HUES48 (cell line): ENCODE data around the gene CSNK2A2.

Source experiments
- H3K27ac ChIP-seq: one replicate; pipeline ENCODE4 v1.7.0; 2013; ENCODE audit warnings: low read depth, low read length, inconsistent platforms
- H3K27me3 ChIP-seq: 2 replicates; pipeline ENCODE4 v1.6.1; 2013; ENCODE audit warnings: mild to moderate bottlenecking, low read length; ENCODE audit not compliant: control insufficient read depth, insufficient read depth
- H3K36me3 ChIP-seq: 2 replicates; pipeline ENCODE4 v1.6.1; 2013; ENCODE audit warnings: low read length; ENCODE audit not compliant: control insufficient read depth, insufficient read depth
- H3K4me1 ChIP-seq: 2 replicates; pipeline ENCODE4 v1.6.1; 2013; ENCODE audit warnings: mild to moderate bottlenecking, low read length; ENCODE audit not compliant: control insufficient read depth, insufficient read depth
- H3K4me3 ChIP-seq: 2 replicates; pipeline ENCODE4 v1.5.1; 2013; ENCODE audit warnings: mild to moderate bottlenecking, low read depth, low read length
- H3K9ac ChIP-seq: 2 replicates; pipeline ENCODE4 v1.6.1; 2013; ENCODE audit warnings: mild to moderate bottlenecking, low read depth, low read length, moderate library complexity
- H3K9me3 ChIP-seq: 2 replicates; pipeline ENCODE4 v1.6.1; 2013; ENCODE audit warnings: low read length; ENCODE audit not compliant: control insufficient read depth, insufficient read depth

Gene CSNK2A2

DNA sequence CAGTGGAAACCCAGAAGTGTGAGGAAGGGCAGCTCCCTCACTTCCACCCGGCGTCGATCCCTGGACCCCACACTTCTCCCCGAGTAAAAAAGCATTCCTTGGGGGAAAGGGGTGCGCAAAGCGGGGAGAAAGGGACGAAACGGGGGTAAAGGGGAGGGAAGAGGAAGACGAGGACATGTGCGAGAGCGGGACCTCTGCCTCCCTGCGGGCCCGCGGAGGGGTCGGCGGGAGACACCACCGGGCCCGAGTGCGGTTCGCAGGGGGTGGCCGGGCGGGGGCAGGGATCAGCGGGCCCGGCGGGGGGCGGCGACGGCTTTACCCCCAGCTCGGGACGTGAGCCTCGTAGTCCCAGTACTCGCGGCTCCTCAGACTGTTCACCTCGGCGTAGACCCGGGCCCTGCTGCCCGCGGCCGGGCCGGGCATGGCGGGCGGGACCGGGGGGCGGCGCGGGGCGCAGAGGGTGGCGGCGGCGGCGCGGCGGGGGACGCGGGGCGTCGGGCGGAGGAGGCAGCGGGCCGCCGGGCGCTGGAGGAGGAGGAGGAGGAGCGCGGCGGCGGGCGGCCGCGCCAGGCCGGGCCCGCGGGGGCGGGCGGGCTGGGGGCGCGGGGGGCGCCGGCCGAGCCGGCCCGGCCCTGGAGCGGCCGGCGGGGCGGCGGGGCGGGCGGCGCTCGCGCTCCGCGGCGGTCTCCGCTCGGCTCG is 443 bp downstream of the CSNK2A2 start:
- Histone ChIP-seq H3K9me3 (no peaks in the 10 kb centered on the region), H3K4me3 (peak overlapping the region; percentile 88), H3K36me3 (peaks cover 40% of the 10 kb centered on the region), H3K4me1 (peaks cover 9% of the 10 kb centered on the region), H3K27me3 (peaks cover 8% of the 10 kb centered on the region; the same call in 1 of the 2 replicates), H3K9ac (peak overlapping the region; percentile 69), H3K27ac (no peak overlapping the region)

- no peaks in the 10 kb centered on the region for H3K9me3 ChIP-seq
- peaks cover 8% of the 10 kb centered on the region; the same call in 1 of the 2 replicates for H3K27me3 ChIP-seq
- H3K27ac ChIP-seq = no peak overlapping the region
- H3K9ac ChIP-seq = peak overlapping the region; percentile 69
- H3K36me3 ChIP-seq = peaks cover 46% of the 10 kb centered on the region
- peaks cover 9% of the 10 kb centered on the region for H3K4me1 ChIP-seq
- H3K4me3 ChIP-seq = peak overlapping the region; percentile 88
These were observed 1.0 kb downstream of the CSNK2A2 start for GRCh38 chr16:58196898-58197313.

DNA sequence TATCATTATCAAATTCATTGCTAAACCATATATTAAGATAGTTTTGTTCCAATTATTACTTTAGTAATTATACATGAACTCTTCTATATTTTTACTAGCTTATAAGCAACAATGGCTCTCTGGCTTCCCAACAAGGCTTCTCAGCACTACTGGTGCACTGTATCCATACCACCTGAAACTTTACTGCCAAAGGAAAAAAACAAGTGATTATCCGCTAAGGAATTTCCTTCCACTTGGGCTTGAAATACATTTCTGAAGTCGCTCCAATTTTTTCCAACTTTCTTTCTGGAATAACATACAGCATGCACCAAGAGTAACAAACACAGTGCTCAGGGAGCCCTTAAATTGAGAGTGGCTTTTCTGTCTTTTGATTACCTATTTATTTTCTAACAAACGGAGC is 2.1 kb downstream of the CSNK2A2 start:
- H3K9ac ChIP-seq = no peak overlapping the region
- no peaks in the 10 kb centered on the region for H3K9me3 ChIP-seq
- peaks cover 56% of the 10 kb centered on the region for H3K36me3 ChIP-seq
- H3K4me1 ChIP-seq = peaks cover 6% of the 10 kb centered on the region; the same call in 1 of the 2 replicates
- H3K4me3 ChIP-seq = no peak overlapping the region
- peaks cover 8% of the 10 kb centered on the region; the same call in 1 of the 2 replicates for H3K27me3 ChIP-seq
- H3K27ac ChIP-seq = no peak overlapping the region

DNA sequence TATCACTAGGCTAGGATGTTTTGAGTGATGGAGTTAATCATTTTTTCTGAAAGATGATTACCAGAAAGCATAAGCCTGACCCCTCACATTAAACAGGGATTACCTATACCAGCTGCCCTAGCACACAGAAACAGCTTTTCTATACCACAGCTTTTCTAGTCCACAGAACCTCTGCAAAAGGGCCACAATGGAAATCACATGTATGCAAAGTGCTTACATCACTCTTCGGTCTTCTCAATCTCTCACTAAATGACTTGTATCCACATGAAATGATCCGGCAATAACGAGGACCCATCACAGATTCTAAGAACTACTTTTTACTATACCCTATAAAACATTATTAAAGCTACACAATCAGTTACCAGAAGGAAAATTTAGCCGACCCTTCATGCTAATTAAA is 2.6 kb downstream of the CSNK2A2 start:
- Histone ChIP-seq H3K4me3 (no peak overlapping the region), H3K36me3 (peaks cover 60% of the 10 kb centered on the region), H3K27me3 (peaks cover 8% of the 10 kb centered on the region; the same call in 1 of the 2 replicates)

GRCh38 chr16:58194790-58195189 is 3.1 kb downstream of the CSNK2A2 start:
- H3K36me3 ChIP-seq = peaks cover 66% of the 10 kb centered on the region
- no peaks in the 10 kb centered on the region for H3K9me3 ChIP-seq
- no peak overlapping the region for H3K27ac ChIP-seq
- peaks cover 6% of the 10 kb centered on the region; the same call in 1 of the 2 replicates for H3K4me1 ChIP-seq
- H3K9ac ChIP-seq = no peak overlapping the region
- H3K4me3 ChIP-seq = no peak overlapping the region
- H3K27me3 ChIP-seq = peaks cover 8% of the 10 kb centered on the region; the same call in 1 of the 2 replicates

More for the DNA sequence above, 2.6 kb downstream of the CSNK2A2 start:
- Histone ChIP-seq H3K4me1 (peaks cover 6% of the 10 kb centered on the region; the same call in 1 of the 2 replicates), H3K9ac (no peak overlapping the region), H3K27ac (no peak overlapping the region), H3K9me3 (no peaks in the 10 kb centered on the region)

DNA sequence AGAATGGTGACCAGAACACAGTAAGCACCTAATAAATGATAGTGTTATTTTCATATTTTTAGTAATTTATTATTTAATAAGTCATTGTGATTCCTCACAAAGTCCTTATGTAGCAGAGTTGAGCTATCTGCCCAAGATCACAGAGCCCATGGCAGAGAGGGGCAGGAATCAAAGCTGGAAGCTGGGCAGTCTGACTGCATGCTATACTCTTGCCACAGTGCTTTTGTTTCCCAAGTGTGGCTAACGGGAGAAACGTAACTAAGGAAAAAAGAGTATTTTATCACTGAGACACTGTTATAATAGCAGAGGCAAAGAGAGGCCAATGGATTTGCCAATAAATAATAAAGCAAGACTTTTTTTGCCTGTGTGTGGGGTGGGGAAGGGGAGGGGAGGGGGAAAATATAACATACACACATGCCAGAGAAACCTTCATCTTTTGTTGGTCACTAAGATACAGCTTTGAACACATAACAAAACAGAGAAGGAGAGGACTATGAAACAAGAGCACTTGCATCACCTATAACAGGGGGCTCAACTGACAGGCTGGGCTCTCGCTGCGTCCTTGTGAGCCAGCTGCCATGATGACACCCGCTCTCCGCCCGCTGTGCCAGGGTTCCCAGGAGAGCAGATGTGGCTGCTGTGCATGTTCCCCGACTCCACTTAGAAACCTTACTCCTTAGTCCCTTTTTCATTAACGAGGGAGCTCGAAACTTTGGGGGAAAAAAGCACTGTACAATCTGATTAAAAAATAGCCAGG is 10.1 kb downstream of the CSNK2A2 start:
- Histone ChIP-seq H3K9me3 (no peaks in the 10 kb centered on the region), H3K27ac (no peak overlapping the region), H3K4me3 (no peak overlapping the region), H3K36me3 (peaks cover 93% of the 10 kb centered on the region), H3K4me1 (no peaks in the 10 kb centered on the region), H3K27me3 (no peaks in the 10 kb centered on the region), H3K9ac (no peak overlapping the region; the same call in 1 of the 2 replicates)

DNA sequence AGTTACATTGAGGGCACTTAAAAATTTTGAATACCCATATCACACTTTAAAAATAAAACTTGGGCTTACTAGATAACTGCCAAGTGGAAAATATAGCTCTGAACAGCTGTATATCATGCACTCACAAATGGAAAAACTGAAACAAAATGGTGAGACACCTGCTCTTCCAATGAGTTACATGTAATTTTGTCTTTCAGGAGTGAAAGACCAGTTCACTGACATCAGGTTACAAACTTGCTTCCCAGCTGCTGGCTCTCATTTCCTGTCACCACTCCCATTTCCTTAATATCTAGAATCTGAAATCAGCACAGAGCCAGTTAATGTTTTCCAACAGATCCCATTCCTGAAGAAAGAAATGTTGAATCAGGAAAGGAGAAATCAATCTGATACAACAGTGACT is 10.8 kb downstream of the CSNK2A2 start:
- H3K9me3 ChIP-seq = no peaks in the 10 kb centered on the region
- H3K27ac ChIP-seq = no peak overlapping the region
- H3K27me3 ChIP-seq = no peaks in the 10 kb centered on the region
- no peak overlapping the region for H3K4me3 ChIP-seq
- no peaks in the 10 kb centered on the region for H3K4me1 ChIP-seq
- no peak overlapping the region for H3K9ac ChIP-seq
- H3K36me3 ChIP-seq = peaks cover 91% of the 10 kb centered on the region

DNA sequence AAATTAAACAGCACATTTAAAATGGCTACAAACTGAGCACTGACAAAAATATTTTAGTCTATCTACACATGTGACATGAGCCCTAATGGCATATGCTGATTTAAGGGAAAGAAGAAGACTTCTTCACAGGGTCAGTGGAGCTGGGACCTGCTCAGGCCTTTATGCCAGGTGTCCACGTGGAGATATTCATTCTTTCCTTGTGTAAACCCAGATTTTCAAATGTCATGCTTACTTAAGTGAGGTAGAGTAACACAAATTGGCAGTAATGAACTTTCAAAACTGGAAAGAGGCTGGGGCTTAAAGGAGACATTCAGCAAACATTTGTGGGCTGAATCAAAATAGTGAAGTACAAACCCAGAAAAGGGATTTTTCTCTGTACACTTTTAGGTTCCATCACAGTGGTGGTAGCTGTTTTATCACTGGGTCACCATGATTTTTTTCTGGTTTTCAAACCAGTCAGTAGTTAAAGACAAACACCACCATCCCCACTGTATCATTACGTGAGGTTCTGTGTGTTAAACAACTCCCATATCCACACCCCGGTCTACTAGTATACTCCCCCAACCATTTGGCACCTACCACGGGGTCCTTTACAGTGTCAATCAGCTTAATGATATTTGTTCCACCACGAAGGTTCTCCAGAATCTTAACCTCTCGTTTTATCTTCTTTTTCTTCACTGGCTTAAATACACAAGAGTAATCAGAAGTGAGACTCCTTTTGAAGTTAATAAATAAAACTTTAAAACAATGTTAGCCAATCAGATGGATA is 11.5 kb downstream of the CSNK2A2 start:
- peaks cover 91% of the 10 kb centered on the region for H3K36me3 ChIP-seq
- no peaks in the 10 kb centered on the region for H3K4me1 ChIP-seq
- no peak overlapping the region for H3K9ac ChIP-seq
- no peak overlapping the region for H3K27ac ChIP-seq
- no peaks in the 10 kb centered on the region for H3K27me3 ChIP-seq
- no peak overlapping the region for H3K4me3 ChIP-seq
- no peaks in the 10 kb centered on the region for H3K9me3 ChIP-seq

- H3K4me1 ChIP-seq = no peaks in the 10 kb centered on the region
- no peaks in the 10 kb centered on the region for H3K9me3 ChIP-seq
- no peak overlapping the region for H3K9ac ChIP-seq
- H3K4me3 ChIP-seq = no peak overlapping the region
- no peaks in the 10 kb centered on the region for H3K27me3 ChIP-seq
- H3K27ac ChIP-seq = no peak overlapping the region
- peaks cover 90% of the 10 kb centered on the region for H3K36me3 ChIP-seq
These were observed 20.6 kb downstream of the CSNK2A2 start for GRCh38 chr16:58177353-58177710.

DNA sequence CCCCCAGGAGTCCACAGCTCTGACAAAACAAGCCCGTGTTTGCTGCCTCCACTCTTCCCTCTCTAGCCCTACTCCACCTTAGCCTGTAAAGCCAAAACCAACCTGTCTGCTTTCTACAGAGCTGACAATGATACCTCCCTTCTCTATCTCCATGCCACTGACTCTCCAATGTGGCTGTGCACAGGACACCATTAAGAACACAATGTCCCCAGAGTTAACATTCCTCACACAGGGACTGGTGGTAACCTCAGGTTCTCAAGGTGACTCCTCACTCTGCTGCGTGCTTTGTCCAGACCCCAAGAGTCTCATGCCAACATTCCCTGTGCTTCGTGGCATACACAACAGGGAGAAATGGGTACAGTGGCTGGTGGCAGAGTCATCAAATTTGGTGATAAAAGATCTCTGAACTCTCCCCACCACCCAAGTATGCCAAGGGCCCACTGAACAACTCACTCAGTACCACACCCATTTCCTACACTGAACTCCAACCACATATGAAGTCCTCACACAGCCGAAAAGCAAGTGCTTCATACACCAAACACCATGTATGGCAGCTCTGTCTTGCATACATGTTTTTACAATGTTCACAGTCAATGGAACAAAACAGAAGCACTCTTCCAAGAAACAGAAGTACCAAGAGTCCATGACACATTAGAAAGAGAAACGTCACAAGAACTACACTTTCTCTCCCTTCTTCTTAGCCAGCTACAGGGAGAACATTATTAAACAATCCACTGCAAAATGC is 21.1 kb downstream of the CSNK2A2 start:
- H3K4me3 ChIP-seq = no peak overlapping the region
- H3K4me1 ChIP-seq = no peaks in the 10 kb centered on the region
- H3K9ac ChIP-seq = no peak overlapping the region
- no peaks in the 10 kb centered on the region for H3K27me3 ChIP-seq
- peaks cover 90% of the 10 kb centered on the region for H3K36me3 ChIP-seq
- H3K9me3 ChIP-seq = no peaks in the 10 kb centered on the region
- no peak overlapping the region for H3K27ac ChIP-seq
